HG02571 (cell line): Measurements from ENCODE around the gene C1QTNF6.
"Not testable (repeated sequence)": the region's sequence is repeated elsewhere in the genome, so short reads cannot be mapped to it uniquely, and the experiment has no call there.

Experiments
- ATAC-seq: cut with Tn5 transposase; IDR thresholded peaks from one replicate; pipeline ENCODE4 v1.9.1; 2021; ENCODE audit warnings: mild to moderate bottlenecking, moderate library complexity; ENCODE audit not compliant: unreplicated experiment

The C1QTNF6 gene

DNA sequence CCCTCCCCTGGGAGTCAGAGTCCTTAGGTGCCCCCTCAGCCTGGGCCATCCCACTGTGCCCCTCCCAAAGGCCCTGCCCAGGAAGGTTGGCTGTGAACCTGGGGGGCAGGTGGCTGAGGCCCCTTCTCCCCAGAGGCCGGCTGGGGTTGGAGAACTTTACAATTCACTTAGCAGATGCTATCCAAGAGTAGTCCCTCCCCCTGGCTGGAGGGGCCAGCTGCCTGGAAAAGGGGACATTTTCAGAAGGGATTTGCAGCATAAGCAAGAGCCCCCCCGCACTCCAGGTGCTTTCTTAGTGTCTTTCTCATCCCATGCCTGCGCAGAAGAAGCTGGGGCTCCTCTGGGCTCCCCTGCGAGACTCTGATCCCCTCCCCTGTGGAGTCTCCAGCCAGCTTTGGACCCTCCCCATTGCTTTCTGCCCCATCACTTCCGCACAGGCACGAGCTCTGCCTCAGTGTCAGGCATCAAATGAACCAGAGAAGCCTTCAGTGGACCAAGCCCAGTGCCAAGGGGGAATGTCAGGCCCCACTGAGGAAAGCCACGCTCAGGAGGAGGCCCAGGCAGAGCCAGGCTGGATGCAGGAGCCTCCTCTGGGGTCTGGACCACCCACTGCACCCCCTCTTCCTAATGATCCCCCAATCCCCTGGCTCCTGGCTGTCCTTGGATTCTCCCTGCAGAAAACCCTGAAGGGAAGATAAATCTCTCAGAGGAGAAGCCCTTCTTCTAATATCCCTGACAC lies 20.5 kb upstream of the C1QTNF6 start:
- ATAC-seq, result no peak

DNA sequence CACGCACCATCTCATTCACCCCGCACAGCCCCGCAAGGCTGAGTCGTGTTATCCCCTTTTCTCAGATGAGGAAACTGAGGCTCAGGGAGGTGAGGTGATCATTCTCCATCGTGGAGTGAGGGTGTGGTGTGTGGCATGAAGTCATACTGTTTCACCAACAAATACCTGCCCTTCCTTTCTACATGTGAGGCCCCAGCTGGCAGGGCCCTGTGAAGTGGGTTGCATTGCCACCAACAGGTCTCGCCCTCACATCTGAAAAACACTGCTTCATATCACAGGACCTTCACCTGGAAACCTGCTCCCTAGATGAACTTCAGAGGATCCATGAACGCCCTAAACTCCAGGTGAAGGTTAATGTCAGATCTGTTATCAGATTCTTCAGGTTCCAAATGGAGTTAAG lies 19.9 kb upstream of the C1QTNF6 start:
- ATAC-seq, result no peak

DNA sequence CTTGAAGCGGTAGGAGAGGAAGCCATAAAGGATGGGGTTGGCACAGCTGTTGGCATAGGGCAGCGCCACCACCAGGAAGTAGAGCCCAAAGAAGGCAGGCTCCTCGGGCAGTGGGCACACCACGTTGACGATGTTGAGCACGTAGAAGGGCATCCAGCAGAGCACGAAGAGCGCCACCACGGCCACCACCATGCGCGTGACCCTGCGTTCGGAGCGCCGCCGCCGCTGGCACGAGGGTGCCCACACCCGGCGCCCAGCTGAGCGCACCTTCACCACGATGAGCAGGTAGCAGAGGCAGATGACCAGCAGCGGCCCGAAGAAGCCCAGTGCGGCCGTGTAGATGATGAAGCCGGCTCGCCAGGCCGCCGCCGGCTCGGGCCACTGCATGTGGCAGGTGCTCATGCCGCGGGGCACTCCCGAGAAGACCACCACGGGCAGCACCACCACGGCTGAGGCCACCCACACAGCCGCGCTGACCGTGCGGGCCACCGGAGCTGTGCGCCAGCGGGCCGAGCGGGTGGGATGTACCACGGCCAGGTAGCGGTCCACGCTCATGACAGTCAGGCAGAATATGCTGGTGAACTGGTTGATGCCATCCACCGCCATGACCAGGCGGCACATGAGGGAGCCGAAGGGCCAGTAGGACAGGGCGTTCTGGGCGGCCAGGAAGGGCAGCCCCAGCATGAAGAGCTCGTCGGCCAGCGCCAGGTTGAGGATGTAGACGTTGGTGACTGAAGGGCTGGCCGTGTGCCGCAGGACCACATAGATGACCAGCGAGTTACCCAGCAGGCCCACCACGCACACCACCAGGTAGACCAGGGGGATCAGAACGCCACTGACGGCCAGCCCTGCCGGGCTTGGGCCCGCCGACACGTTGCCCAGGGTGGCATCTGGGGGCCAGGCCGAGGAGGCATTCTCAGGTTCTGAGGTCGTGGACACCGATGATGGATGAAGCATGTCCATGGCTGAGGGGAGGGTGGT lies 19.1 kb upstream of the C1QTNF6 start:
- no peak for ATAC-seq

DNA sequence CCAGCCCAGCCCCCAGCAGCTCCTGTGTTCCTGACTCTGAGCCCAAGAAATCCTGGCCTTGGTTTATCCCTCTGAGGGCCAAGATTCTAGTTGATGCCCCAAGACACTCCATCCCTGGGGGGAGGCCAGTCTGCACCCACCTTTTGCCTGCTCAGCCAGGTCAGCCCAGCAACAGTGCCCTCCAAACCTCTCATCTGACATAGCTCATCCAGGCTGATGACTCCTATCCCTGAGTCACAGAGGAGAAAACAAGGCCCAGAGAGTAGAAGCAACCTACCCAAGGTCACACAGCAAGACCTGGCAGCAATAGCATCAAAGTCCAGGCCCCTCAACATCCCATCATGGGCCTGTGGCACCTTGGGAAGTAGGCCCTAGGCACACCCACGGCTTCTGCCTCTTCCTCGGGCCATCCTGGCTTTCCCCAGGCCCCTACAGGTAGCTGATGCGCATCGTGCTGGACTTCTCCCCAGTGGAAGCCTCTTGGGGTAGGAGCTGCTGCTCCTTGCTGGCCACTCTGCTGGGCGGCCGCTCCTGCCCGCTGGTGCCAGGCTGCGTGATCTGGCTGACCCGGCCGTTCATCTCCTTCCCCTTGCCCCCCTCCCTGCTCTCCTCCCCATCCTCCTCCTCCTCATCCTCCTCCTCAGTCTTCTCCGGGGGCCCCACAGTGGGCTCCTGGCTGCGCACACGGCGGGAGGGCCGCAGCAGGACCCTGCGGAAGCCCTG lies 18.2 kb upstream of the C1QTNF6 start:
- no peak for ATAC-seq

DNA sequence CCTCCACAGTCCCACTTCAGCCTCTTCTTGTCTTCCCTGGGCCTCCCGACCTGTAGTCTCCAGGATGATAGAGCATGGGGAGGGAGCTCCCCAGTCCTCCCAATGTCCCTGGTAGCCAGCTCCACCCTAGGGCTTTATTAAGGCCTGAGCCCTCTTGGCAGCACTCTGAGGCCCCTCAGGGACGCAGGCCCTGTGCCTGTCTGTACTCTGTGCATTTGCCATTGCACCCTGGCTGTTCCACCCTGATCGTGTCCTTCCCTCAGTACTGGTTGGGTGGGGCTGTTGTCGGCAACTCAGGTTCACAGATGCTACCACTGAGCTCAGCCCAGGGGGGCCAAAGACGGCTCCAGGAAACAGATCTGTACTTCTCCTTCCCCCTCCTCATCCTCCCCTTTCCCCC lies 17.0 kb upstream of the C1QTNF6 start:
- ATAC-seq, result no peak

DNA sequence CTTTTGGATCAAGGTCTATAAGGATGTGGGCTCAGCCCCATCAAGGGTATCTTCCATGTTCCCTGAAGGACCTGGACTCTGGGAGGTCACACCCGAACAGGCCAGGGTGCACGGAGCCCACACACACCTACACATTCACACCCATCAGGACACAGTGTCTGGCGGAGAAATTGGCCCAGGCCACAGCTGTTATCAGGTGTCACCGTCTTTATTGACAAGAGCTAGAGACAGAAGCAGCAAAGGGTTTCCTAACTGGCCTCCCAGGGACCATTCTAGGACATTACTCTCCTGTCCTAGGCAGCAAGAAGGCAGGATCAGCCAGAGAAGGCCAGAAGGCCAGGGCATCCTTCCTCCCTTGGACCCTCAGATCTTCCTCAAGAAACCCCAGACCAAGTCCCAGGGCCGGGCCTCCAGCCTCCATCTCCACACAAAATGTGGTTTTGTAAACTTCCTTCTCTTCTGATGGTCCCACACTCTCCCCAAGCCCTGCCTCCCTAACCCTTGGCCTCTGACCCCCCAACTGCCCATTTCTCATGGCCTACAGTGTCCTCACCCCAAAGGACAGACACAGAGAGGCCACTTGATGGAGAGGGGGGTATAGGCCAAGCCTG lies 16.1 kb upstream of the C1QTNF6 start:
- ATAC-seq, result no peak

DNA sequence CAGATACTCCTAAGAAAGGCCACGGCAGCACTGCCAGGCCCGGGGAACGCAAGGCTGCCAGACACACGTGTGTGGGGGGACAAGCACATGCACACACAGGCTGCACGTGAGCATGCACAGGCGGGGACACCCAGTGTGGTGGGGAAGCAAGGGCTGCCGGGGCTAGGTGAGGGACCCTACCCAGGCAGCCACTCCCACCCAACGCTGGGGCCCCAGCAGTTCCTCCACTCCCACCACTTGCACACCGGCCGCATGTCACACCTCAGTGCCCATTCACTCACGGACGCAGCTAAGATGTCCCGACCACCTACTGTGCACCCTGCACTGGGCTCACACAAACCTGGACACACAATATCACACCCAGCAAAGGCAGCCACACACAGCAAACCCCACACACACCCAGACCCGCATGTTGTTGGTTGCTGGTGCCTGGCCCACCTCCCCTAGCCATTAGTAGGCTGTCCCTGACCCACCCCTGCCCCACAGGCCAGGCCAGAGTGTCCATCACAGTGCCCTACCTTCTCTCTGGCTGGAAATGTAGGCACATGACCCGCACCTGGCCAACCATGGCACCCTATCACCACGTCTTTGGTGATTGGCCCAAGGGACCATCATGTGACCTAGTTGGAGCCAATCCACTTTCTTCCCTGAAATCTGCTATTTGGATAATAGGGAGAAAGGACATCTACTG lies 15.5 kb upstream of the C1QTNF6 start:
- no peak for ATAC-seq

DNA sequence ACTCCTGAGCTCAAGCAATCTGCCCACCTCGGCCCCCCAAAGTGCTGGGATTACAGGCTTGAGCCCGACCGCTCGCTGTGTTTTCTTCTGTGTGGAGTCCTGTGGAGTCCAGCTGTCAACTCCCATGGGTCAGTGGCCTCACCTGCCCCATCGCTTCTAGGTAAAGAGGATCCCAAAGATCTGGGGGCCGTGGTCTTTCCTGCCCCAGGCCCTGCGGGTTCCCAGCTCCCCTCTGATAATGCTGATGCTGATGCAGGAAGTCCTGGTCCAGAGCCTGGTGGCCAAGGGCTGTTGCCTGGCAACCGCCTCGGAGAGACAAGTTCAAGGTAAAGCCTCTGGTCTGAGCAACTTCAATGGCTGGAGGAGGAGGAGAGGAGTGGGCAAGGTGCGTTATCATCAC lies 14.7 kb upstream of the C1QTNF6 start:
- no peak for ATAC-seq

DNA sequence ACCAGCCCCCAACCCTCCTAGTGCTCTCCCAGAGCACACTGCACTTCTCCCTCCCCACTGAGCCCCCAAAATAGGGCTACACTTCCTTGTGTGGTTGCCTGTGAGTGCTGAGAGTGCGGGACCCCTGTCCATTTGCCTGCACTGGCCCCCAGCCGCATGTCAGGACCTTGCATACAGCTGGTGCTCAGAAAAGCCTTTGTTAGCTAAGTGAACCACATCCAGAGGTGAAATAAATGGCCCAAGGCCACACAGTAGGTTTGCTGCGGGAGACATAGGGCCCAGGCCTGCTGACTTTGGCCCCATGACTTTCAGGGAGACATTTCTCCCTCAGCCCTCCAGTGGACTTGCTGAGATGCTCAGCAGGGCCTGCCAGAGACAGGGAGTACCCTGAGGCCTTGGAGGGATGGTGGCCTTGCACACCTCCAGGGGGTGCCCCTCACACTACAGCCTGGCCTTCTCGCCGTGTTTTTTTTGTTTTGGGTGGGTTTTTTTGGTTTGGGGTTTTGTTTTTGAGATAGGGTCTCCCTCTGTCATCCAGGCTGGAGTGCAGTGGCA lies 14.0 kb upstream of the C1QTNF6 start:
- no peak for ATAC-seq

DNA sequence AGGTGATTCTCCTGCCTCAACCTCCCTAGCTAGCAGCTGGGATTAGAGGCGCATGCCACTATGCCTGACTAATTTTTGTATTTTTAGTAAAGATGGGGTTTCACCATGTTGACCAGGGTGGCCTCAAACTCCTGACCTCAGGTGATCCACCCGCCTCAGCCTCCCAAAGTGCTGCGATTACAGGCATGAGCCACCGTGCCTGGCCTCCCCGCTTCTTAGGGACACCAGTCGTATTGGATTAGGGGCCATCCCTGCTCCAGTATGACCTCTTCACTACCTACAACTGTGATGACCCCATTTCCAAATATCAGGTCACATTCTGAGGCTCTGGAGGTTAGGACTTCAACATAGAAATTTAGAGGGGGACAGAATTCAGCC lies 13.4 kb upstream of the C1QTNF6 start:
- ATAC-seq, result not testable (repeated sequence)

DNA sequence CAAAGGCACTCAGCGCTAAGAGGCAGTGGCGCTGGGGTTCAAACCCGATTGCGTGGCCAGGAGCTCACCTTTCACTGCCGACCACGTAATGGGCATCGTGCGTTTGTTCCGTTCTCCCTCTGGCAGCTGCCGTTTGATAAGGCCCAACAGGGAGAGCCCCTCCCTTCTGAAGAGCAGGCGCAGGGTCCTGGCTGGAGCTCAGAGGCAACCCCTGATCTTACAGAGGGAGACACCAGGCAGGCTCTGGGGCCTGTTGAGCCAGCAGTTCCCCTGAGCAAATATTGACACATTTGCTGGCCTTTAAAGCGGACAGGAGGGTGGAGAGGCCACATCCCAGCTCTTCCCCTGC lies 11.7 kb upstream of the C1QTNF6 start:
- ATAC-seq, result no peak

DNA sequence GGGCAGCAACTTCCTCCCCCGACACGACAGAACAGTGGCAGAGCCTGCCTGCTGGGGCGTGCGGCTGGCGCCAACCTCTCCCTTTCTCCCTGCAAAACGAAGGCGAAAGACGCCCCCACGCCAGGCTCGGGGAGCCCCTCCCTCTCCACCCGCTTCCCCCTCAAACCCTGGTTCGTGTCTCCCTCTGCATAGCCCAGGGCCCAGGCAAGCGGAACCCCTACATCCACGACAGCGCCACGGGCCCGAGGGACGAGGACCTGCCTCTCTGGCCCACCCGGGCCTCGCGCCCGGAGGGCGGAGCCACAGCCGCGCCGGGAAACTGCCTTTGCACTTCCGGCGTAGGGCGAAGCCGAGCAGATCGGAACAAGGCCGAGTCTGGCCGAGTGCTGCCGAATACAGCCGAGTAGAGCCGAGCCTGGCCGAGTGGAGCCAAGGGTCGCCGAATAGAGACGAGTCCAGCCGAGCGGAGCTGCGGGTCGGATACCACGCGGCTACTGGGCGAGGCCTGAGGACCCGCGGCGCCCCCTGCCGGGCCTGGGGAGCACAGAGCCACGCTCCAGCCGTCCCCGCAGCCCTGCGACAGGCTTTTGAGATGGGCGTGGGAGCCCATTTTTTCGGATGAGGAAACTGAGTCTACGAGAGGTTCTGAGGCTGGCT lies 11.2 kb upstream of the C1QTNF6 start:
- ATAC-seq, result peak; percentile 88

DNA sequence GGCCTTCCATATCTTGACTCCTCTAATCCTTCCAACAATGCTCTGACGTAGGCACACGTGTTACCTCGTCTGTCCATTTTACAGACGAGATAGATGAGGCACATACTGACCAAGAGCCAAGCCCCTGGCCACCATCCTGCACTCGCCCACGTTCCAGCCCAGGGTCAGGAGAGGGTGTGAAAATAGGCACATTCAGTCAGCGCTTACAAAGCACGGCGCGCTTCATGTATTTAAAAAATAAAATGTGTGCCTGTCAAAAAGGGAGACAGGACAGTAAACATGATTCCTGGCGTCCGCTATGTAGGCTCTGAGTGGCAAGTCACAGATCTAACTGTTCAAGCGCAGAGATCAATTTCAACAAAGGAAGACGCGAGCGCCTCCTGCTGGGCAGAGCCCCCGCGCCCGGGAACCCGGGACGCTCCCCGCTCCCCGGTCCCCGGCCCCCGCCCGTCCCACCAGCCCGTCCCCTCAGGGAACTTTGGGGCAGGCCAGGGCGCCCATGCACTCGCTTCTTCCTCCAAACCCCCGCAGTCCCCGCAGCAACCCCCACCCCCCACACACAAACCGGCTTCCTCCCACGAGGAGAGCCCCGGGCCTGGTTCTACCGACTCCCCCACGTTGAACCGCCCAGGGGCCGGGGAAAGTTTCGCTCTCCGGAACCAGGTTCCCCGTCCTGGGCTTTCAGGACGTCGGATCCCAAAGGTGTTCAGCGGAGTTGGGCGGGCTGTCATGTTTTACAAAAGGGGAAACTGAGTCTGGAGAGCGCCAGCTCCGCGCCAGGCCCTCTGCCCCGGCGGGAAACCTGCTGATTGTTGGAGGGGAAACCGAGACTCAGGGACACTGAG lies 10.4 kb upstream of the C1QTNF6 start:
- peak; percentile 27 for ATAC-seq

DNA sequence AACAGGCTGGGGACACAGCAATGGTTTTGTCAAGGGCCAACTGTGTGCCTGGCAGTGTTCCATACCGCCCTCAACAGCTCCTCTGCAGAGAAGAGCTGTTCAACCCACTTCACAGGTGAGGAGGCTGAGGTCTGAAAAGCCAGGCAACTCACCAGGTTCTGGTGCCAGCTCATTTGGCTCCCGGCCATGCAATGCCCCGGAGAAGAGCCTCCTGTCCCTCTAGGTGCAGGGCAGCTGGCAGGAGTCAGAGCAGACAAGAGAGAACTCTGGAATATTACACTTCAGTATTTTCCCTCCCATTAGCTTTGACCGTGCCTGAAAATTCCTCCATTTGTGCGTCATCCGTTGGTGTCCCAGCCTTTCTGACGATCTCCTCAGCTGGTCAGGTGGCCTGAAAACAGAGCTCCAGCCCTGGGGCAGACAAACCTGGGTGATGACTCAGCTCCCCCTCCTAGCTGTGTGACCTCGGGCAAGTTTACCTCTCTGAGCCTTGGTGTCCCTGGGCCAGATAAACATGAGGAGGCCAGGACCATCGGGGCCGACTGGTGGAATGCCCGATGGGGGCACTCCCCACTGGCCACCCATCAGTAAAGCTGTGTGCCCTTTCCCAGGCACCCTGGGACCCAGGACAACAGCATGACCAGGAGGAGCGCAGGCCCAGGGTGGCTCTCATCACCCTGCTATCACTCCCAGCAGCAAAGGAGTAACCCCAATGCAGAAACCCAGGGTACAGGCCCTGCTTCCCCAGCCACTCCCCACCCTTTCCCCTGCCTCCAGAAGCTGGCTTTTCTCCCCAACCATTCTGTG lies 9.6 kb upstream of the C1QTNF6 start:
- ATAC-seq, result no peak

DNA sequence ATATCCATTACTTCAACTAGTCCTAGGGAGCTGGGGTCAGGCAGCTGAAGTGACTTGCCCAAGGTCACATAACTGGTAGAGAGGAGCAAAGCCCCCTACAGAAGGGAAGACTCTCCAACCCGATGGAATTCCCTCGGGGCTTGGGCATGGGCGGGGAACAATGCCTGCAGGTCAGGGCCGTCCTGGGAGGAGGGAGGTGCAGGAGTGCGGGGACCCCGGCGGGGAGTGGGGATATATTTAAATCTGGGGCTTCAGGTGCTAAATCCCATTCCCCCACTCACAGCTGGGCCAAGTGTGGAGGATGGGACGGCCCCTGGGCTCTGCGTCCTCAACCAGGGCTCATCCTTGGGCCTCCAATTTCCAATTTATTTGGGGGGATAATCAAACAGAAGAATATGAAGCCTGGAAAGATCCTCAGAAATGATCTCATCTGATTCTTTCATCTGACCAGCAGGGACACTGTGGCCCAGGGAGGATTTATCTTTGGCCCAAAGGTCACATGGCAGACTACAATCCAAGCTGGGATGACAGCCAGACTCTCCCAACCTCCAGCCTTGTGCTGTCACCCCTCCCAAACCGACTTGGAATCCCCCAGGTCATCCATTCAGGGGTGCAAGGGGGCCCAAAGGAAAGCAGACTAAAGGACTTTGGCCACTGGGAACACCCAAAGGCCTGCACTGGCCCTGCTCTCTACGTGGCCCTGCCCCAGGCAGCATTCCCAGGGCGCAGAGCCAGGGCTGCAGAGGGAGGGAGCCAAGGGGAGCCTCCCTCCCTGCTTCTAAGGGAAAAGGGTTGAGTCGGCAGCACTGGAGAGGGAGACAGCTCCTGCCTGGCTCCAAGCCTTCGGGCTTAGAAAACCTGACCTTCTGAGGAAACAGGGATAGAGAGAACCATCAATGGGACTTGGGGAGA lies 8.7 kb upstream of the C1QTNF6 start:
- no peak for ATAC-seq

DNA sequence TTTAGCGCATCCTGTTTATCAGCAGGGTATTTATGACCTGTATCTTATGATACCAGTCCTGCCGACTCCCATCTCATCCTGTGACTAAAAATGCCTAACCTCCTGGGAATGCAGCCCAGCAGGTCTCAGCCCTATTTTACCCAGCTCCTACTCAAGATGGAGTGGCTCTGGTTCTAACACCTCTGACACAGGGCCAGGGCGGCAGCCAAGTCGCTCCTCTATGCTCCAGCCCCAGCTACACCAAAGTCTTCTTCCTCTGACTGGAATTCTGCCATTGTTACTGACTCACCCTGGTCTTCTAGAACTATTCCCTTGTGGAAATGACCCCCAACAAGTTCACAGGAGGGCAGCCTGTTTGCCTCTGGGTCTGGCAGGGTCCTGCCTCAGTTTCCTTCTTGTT lies 7.9 kb upstream of the C1QTNF6 start:
- ATAC-seq, result no peak

DNA sequence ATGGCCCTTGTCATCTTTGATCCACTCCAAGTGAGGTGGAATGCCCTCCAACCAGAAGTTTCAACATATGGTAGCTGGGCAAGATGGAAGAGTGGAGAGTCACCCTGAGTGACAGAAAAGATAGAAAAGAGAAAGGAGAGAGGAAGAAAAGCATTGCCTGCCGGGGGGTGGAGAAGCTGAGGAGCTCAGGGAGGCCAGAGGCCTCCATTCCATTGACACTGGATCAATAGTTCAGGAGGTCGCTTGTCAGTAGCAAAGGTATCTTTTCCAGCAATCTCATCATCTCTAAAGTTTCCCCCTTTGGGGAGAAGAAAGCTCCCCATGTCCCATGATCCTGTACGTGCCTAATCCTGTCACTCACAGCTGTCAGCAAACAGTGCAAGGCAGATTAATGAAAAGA lies 6.7 kb upstream of the C1QTNF6 start:
- ATAC-seq, result no peak
